Measurements from ENCODE around the gene KCNA5. TPM values are rescaled to one million over a fixed set of nuclear protein-coding genes. Genes with fewer than 3 reads are reported as not detected.

Gene KCNA5
- total and polyA plus RNA-seq, 11 donors, result 0.84 to 4.4 (median 2.3) TPM

DNA sequence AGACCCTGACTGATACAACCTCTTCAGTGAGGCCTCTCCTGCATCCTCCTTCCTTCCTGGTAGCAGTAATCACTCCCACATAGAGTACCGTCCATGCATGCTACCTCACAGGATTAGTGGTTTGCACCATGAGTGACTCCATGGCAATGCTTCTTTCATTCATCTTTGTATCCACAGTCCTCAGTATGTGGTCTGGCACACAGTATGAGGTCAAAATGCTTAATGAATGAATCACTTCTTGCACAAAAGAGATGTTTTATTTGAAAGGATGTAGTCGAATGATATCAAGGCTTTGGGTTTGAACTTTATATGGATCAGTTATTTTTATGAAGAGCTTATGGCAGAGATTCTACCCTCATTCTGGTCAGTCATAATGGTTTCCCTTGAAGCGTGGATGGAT lies 42.2 kb downstream of the KCNA5 start:
- DNase-seq (no peak), ATAC-seq (no peak)
- WGBS, 4 donors, result 67 to 80% (median 73%) methylated on average over 3 of the region's 3 CpGs
- Histone ChIP-seq H3K27ac (no peak overlapping the region), H3K36me3 (no peaks in the 10 kb centered on the region), H3K27me3 (no peaks in the 10 kb centered on the region), H3K4me3 (no peak overlapping the region), H3K9me3 (no peaks in the 10 kb centered on the region), H3K4me1 (peaks cover 0 to 4% (median 0%) of the 10 kb centered on the region in 12 donors)
- intact Hi-C loops (cut with DNase I), result loop anchor here in 2 of 10 donors (1.0 to 10.0 kb wide), 2 partner anchors 64 to 231 kb away; no protein-coding TSS in a partner anchor
- TF ChIP-seq, protein P1, sequence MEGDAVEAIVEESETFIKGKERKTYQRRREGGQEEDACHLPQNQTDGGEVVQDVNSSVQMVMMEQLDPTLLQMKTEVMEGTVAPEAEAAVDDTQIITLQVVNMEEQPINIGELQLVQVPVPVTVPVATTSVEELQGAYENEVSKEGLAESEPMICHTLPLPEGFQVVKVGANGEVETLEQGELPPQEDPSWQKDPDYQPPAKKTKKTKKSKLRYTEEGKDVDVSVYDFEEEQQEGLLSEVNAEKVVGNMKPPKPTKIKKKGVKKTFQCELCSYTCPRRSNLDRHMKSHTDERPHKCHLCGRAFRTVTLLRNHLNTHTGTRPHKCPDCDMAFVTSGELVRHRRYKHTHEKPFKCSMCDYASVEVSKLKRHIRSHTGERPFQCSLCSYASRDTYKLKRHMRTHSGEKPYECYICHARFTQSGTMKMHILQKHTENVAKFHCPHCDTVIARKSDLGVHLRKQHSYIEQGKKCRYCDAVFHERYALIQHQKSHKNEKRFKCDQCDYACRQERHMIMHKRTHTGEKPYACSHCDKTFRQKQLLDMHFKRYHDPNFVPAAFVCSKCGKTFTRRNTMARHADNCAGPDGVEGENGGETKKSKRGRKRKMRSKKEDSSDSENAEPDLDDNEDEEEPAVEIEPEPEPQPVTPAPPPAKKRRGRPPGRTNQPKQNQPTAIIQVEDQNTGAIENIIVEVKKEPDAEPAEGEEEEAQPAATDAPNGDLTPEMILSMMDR (IDR thresholded peaks at IDR 0.05), result no peak
- TF ChIP-seq POLR2A (IDR thresholded peaks at IDR 0.05), result no peak

DNA sequence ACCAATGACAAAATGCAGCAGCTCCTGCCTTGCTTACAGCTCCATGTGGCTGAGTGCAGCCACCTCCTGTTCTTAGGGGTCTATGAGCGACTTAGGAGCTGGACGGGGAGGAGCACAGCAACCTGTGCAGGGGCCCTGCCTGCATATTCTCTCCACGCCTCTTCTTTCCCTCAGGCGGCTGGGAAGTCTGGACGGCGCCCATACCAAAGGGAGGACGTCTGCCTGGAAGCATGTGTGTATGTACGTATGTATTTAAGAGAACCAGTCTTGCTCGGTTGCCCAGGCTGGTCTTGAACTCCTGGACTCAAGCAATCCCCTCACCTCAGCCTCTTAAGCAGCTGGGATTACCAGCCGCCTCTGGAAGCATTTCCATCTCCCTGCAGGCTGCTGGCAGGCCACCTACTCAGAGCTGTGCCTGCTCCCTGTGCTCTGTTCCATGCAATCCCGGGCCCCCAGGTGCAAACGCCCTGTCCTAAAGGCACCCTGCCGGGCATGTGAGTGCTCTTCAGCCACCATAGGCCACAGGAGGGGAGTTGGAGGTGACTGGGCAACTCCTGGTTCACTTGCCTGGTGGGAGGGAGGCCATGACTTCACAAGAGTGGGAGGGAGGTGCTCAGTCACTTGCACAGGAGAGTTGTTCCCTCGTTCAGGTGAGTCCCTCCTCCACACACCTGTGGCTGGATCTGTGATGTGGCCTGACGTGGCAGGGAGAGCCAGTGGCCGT lies 44.3 kb downstream of the KCNA5 start:
- DNase-seq (no peak), ATAC-seq (no peak)
- Histone ChIP-seq H3K27ac (no peak overlapping the region), H3K4me1 (peaks cover 0 to 4% (median 0%) of the 10 kb centered on the region in 12 donors), H3K4me3 (no peak overlapping the region), H3K9me3 (no peaks in the 10 kb centered on the region), H3K36me3 (no peaks in the 10 kb centered on the region), H3K27me3 (peaks cover 0 to 5% (median 0%) of the 10 kb centered on the region in 9 donors)
- WGBS, 4 donors, result 85 to 95% (median 91%) methylated on average over 13 to 16 of the region's 16 CpGs
- no peak for TF ChIP-seq POLR2A (IDR thresholded peaks at IDR 0.05)
- TF ChIP-seq, protein P1 (IDR thresholded peaks at IDR 0.05), result no peak
- intact Hi-C loops (cut with DNase I), result loop anchor here in 1 of 10 donors (10.0 kb wide), 1 partner anchor 233 kb away; no protein-coding TSS in a partner anchor

DNA sequence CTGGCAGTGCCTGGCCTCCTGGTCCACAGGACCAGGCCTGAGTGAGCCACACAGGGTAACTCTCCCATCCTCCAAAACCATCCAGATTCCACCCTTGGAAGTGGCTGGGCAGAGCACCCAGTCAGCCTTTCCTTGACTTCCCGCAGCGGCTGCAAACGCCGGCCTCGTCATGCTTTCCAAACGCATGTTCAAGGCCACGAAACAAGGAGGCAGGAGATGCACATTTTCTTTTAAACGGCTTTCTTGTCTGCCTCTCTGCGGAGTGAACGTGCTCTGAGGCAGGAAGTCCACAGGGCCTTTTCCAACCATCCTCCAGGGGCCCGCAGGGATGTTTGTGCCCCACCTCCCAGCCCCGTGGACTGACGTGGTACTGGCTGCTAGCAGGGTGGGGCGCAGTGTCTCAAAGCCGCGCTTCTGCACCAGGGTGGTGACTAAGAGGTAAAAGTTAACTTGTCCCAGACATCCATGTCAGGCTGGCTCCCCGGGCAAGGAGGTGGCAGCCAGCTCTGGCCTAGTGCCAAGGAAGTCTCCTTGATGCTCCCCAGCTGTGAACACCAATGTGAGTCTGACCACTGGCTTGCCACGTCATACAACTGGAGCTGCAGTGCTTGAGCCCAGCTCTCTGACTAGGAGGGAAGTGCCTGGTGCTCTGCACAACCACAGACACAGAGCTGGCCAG lies 45.0 kb downstream of the KCNA5 start:
- Histone ChIP-seq H3K27ac (no peak overlapping the region), H3K27me3 (peaks cover 0 to 5% (median 0%) of the 10 kb centered on the region in 9 donors), H3K4me3 (no peak overlapping the region), H3K4me1 (peaks cover 0 to 4% (median 0%) of the 10 kb centered on the region in 12 donors), H3K36me3 (no peaks in the 10 kb centered on the region), H3K9me3 (no peaks in the 10 kb centered on the region)
- ATAC-seq (peak in 3 of 4 donors; percentile 25 to 50 (median 35)), DNase-seq (peak in 2 of 5 donors; percentile 22 to 44)
- 54 to 85% (median 66%) methylated on average over 10 to 18 of the region's 18 CpGs for WGBS, 4 donors
- TF ChIP-seq, protein P1 (IDR thresholded peaks at IDR 0.05), result no peak
- TF ChIP-seq POLR2A (IDR thresholded peaks at IDR 0.05), result no peak
- intact Hi-C loops (cut with DNase I), result loop anchor here in 1 of 10 donors (10.0 kb wide), 1 partner anchor 234 kb away; no protein-coding TSS in a partner anchor

DNA sequence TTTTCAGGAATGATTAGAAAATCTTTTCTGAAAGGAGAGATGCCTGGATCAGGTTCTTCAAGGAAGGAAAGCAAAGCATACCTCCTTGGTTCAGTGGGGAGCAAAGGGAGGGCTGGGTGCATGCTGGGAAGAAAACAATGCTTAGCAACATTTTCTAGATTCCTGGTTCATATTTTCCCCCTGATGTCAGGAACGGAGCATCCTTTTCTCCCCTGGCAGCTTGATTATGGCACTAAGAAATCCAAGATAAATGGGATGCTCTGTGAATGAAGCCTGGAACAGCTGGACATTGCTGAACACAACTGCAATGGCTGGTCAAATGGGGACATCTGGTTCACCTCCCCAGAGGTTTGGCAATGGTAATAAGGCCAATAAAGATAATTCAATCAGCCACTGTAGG lies 50.9 kb downstream of the KCNA5 start:
- ATAC-seq, result no peak
- peaks cover 0 to 17% (median 0%) of the 10 kb centered on the region in 9 donors for H3K27me3 ChIP-seq
- no peaks in the 10 kb centered on the region for H3K9me3 ChIP-seq
- no peak for TF ChIP-seq POLR2A (IDR thresholded peaks at IDR 0.05)
- TF ChIP-seq, protein P1 (IDR thresholded peaks at IDR 0.05), result no peak
- 25 to 45% (median 34%) methylated on average over 1 of the region's 1 CpG for WGBS, 4 donors
- H3K4me1 ChIP-seq, result peaks cover 0 to 2% (median 0%) of the 10 kb centered on the region in 12 donors
- no peaks in the 10 kb centered on the region for H3K36me3 ChIP-seq
- no peak overlapping the region for H3K4me3 ChIP-seq
- no peak for DNase-seq
- intact Hi-C loops (cut with DNase I), result loop anchor here in 3 of 10 donors (5.0 to 10.0 kb wide), 3 partner anchors 348 to 940 kb away; no protein-coding TSS in a partner anchor
- H3K27ac ChIP-seq, result no peak overlapping the region

Data from heart left ventricle (tissue), 16 donors.